Measurements from ENCODE around the gene OXLD1.

The OXLD1 gene

GRCh38 chr17:81666342-81667191 lies at the start of gene OXLD1, which contains the start of gene CCDC137:
Gene OXLD1, minus strand, starts transcription at chr17:81666605. Its CDS starts 28 bp downstream, at chr17:81666577.
Gene CCDC137, plus strand, starts transcription at chr17:81666737. Its CDS starts 30 bp downstream, at chr17:81666767.
- Histone ChIP-seq H3K4me3 (ENCODE audit: low read depth, low read length) (peak within 1 kb of the TSS; percentile 88), H3K36me3 (ENCODE audit: control insufficient read depth in 2 of 2, insufficient read depth in 1 of 2, low read length in 2 of 2) (peaks cover 26 to 54% of the 10 kb centered on the region in 2 experiments; a peak in 2 of 3 replicates), H3K9me3 (ENCODE audit: control insufficient read depth, insufficient read depth, low read depth, low read length) (no peaks in the 10 kb centered on the region), H3K27ac (ENCODE audit: extremely low read depth, low read depth, low read length) (peak within 1 kb of the TSS; percentile 90), H3K4me1 (ENCODE audit: control insufficient read depth, insufficient read depth, low read length) (peaks cover 5% of the 10 kb centered on the region; the same call in 1 of the 2 replicates)
- ChIA-PET CTCF (interaction anchor here (0.6 kb wide), 1 partner anchor 156 kb away, joined by 4 read pairs; no protein-coding TSS in a partner anchor), POLR2A (interaction anchor here (0.6 to 2.1 kb wide), 19 partner anchors 8 to 444 kb away, joined by 3 to 28 read pairs (median 4); partner anchors contain the start of genes ACTG1, ARL16, CEP131 and FAAP100)
- TF ChIP-seq ZNF701 (tag by site-specific recombination; IDR thresholded peaks at IDR 0.05): no peak
- peak; percentile 60 for TF ChIP-seq ZNF660 (tag by site-specific recombination; IDR thresholded peaks at IDR 0.05)
- no peak for TF ChIP-seq ZBTB44 (tag by site-specific recombination; IDR thresholded peaks at IDR 0.05)
- TF ChIP-seq ZNF510 (tag by site-specific recombination; IDR thresholded peaks at IDR 0.05; ENCODE audit: insufficient replicate concordance): no peak
- TF ChIP-seq ZBTB26 (tag by site-specific recombination; optimal IDR thresholded peaks at IDR 0.05): peak; percentile 71
- TF ChIP-seq ZIC2 (tag by site-specific recombination; IDR thresholded peaks at IDR 0.05): peak; percentile 82
- peak; percentile 69; the same call in 1 of the 2 replicates for TF ChIP-seq ZNF76 (tag by site-specific recombination; IDR thresholded peaks at IDR 0.05; ENCODE audit: borderline replicate concordance, low read depth)
- no peak for TF ChIP-seq TSHZ1 (tag by site-specific recombination; IDR thresholded peaks at IDR 0.05; ENCODE audit: borderline replicate concordance)
- TF ChIP-seq ZNF621 (tag by site-specific recombination; IDR thresholded peaks at IDR 0.05): no peak
- TF ChIP-seq ZNF558 (tag by site-specific recombination; IDR thresholded peaks at IDR 0.05): no peak
- no peak for TF ChIP-seq ZNF121 (tag by site-specific recombination; IDR thresholded peaks at IDR 0.05)
- 0 out of 2 replicates have a peak, but pooled peaks have one; percentile 32 for TF ChIP-seq KLF9 (tag by site-specific recombination; IDR thresholded peaks at IDR 0.05; ENCODE audit: low read depth)
- TF ChIP-seq GLI2 (tag by site-specific recombination; IDR thresholded peaks at IDR 0.05; ENCODE audit: borderline replicate concordance, low read depth): no peak
- TF ChIP-seq ZNF10 (tag by site-specific recombination; IDR thresholded peaks at IDR 0.05): peak; percentile 40; the same call in 1 of the 2 replicates
- TF ChIP-seq PRDM1 (tag by site-specific recombination; IDR thresholded peaks at IDR 0.05): no peak
- TF ChIP-seq ZNF529 (tag by site-specific recombination; IDR thresholded peaks at IDR 0.05; ENCODE audit: insufficient replicate concordance): no peak
- TF ChIP-seq ZNF18 (tag by site-specific recombination; IDR thresholded peaks at IDR 0.05): no peak
- TF ChIP-seq ZNF639 (tag by site-specific recombination; IDR thresholded peaks at IDR 0.05): no peak
- TF ChIP-seq HOXA7 (CRISPR knock-in tag; IDR thresholded peaks at IDR 0.05; ENCODE audit: borderline replicate concordance): no peak
- TF ChIP-seq PRDM6 (tag by site-specific recombination; IDR thresholded peaks at IDR 0.05): no peak
- no peak for TF ChIP-seq ZNF521 (tag by site-specific recombination; IDR thresholded peaks at IDR 0.05)
- TF ChIP-seq KLF10 (tag by site-specific recombination; IDR thresholded peaks at IDR 0.05): 0 out of 2 replicates have a peak, but pooled peaks have one; percentile 16
- TF ChIP-seq ZNF341 (tag by site-specific recombination; IDR thresholded peaks at IDR 0.05; ENCODE audit: low read depth): peak; percentile 88
- TF ChIP-seq ZFHX2 (tag by site-specific recombination; conservative IDR thresholded peaks at IDR 0.05): peak; percentile 69
- TF ChIP-seq TRIM28 (IDR thresholded peaks at IDR 0.05; ENCODE audit: borderline replicate concordance, low read length): no peak
- TF ChIP-seq ZFP37 (tag by site-specific recombination; IDR thresholded peaks at IDR 0.05): no peak
